Mesendoderm (in vitro differentiated cells): Measurements from ENCODE around the gene MYL6.

ENCODE experiments used
- DNase-seq: peaks from one replicate; pipeline ENCODE4 v3.0.0; 2013
- H2AK5ac ChIP-seq: 2 replicates; pipeline ENCODE4 v1.6.1; 2013; ENCODE audit warnings: low read length, inconsistent platforms
- H2BK120ac ChIP-seq: 2 replicates; pipeline ENCODE4 v1.6.1; 2013; ENCODE audit warnings: low read depth, mild to moderate bottlenecking, low read length, moderate library complexity, mixed read lengths
- H2BK15ac ChIP-seq: replicated peaks from 2 replicates; pipeline ENCODE4 v1.6.1; 2013; ENCODE audit warnings: low read depth, mild to moderate bottlenecking, moderate library complexity
- H2BK5ac ChIP-seq: 2 replicates; pipeline ENCODE4 v1.6.1; 2013; ENCODE audit warnings: low read length, inconsistent platforms
- H3K18ac ChIP-seq: 2 replicates; pipeline ENCODE4 v1.6.1; 2013; ENCODE audit warnings: mild to moderate bottlenecking, low read length, mixed read lengths
- H3K23ac ChIP-seq: one replicate; pipeline ENCODE4 v1.6.1; 2013; ENCODE audit warnings: low read length
- H3K27ac ChIP-seq: 2 replicates; pipeline ENCODE4 v1.5.1; 2013; ENCODE audit warnings: low read depth, mild to moderate bottlenecking, inconsistent platforms, low read length, moderate library complexity
- H3K27me3 ChIP-seq: 2 replicates; pipeline ENCODE4 v1.6.1; 2013; ENCODE audit warnings: low read length, control low read depth, mild to moderate bottlenecking, inconsistent platforms; ENCODE audit not compliant: insufficient read depth, poor library complexity
- H3K36me3 ChIP-seq: 2 replicates; pipeline ENCODE4 v1.6.1; 2013; ENCODE audit warnings: low read length, inconsistent platforms; ENCODE audit not compliant: control insufficient read depth, insufficient read depth
- H3K4ac ChIP-seq: one replicate; pipeline ENCODE4 v1.6.1; 2013; ENCODE audit warnings: low read depth, mild to moderate bottlenecking, low read length, moderate library complexity
- H3K4me1 ChIP-seq: 2 replicates; pipeline ENCODE4 v1.6.1; 2013; ENCODE audit warnings: low read depth, low read length, inconsistent platforms; ENCODE audit not compliant: control insufficient read depth
- H3K4me2 ChIP-seq: 2 replicates; pipeline ENCODE4 v1.6.1; 2013; ENCODE audit warnings: low read length
- H3K4me3 ChIP-seq: 2 replicates; pipeline ENCODE4 v1.5.1; 2013; ENCODE audit warnings: mild to moderate bottlenecking, low read length
- H3K56ac ChIP-seq: one replicate; pipeline ENCODE4 v1.6.1; 2013; ENCODE audit warnings: low read length
- H3K79me1 ChIP-seq: 2 replicates; pipeline ENCODE4 v1.6.1; 2013; ENCODE audit warnings: low read length, inconsistent platforms
- H3K79me2 ChIP-seq: 2 replicates; pipeline ENCODE4 v1.6.1; 2013; ENCODE audit warnings: mild to moderate bottlenecking, low read length; ENCODE audit not compliant: control insufficient read depth, insufficient read depth
- H3K9ac ChIP-seq: 2 replicates; pipeline ENCODE4 v1.6.1; 2013; ENCODE audit warnings: low read length, inconsistent platforms
- H4K5ac ChIP-seq: one replicate; pipeline ENCODE4 v1.6.1; 2013; ENCODE audit warnings: low read length
- H4K8ac ChIP-seq: one replicate; pipeline ENCODE4 v1.6.1; 2013; ENCODE audit warnings: low read depth, mild to moderate bottlenecking, control low read depth, low read length, moderate library complexity
- WGBS: extraction: QIAGEN DNeasy Blood & Tissue Kit; methylation state at CpG from one replicate; pipeline ENCODE4 v1.1.7; 2013; ENCODE audit warnings: low lambda C conversion rate, missing lambda C conversion rate; ENCODE audit not compliant: insufficient coverage; ENCODE audit errors: extremely low coverage; 5-methylcytosine and 5-hydroxymethylcytosine counted together

The MYL6 gene

GRCh38 chr12:56127888-56128669 is 30.1 kb upstream of the MYL6 start, which contains the start of gene ESYT1:
Gene ESYT1 (plus strand): TSS chr12:56128267. CDS start chr12:56128320, 53 bp downstream.
- Histone ChIP-seq H3K79me1 (peaks cover 12% of the 10 kb centered on the region), H2AK5ac (no peak within 1 kb of the TSS), H3K27ac (peak within 1 kb of the TSS; percentile 51), H3K18ac (peak within 1 kb of the TSS; percentile 13), H3K27me3 (no peaks in the 10 kb centered on the region), H3K4ac (no peak within 1 kb of the TSS), H2BK120ac (no peak within 1 kb of the TSS), H3K23ac (peak within 1 kb of the TSS; percentile 1), H4K5ac (no peak within 1 kb of the TSS), H3K56ac (peak within 1 kb of the TSS; percentile 86), H3K4me2 (peak within 1 kb of the TSS; percentile 98), H3K79me2 (peaks cover 4% of the 10 kb centered on the region), H3K4me1 (peaks cover 8% of the 10 kb centered on the region), H2BK15ac (no peak within 1 kb of the TSS), H4K8ac (no peak within 1 kb of the TSS), H3K4me3 (peak within 1 kb of the TSS; percentile 76), H3K36me3 (no peaks in the 10 kb centered on the region), H2BK5ac (peak within 1 kb of the TSS; percentile 77), H3K9ac (peak within 1 kb of the TSS; percentile 72)
- DNase-seq: peak; percentile 100
- no CpG with 5 or more reads among the region's 49 CpGs for WGBS

- Histone ChIP-seq H2BK120ac (no peak overlapping the region), H2BK5ac (no peak overlapping the region), H3K56ac (peak overlapping the region; percentile 86), H3K27me3 (no peaks in the 10 kb centered on the region), H3K9ac (peak overlapping the region; percentile 72), H3K23ac (peak overlapping the region; percentile 1), H3K36me3 (peaks cover 5% of the 10 kb centered on the region), H4K8ac (no peak overlapping the region), H4K5ac (no peak overlapping the region), H3K4me2 (peak overlapping the region; percentile 98), H3K79me2 (peaks cover 4% of the 10 kb centered on the region), H3K18ac (peak overlapping the region; percentile 13), H2BK15ac (no peak overlapping the region), H3K4me1 (peaks cover 8% of the 10 kb centered on the region), H3K4ac (no peak overlapping the region), H2AK5ac (no peak overlapping the region), H3K27ac (peak overlapping the region; percentile 51), H3K4me3 (peak overlapping the region; percentile 76), H3K79me1 (peaks cover 12% of the 10 kb centered on the region)
- no CpG with 5 or more reads among the region's 20 CpGs for WGBS
- no peak for DNase-seq
These were observed 29.4 kb upstream of the MYL6 start for GRCh38 chr12:56128670-56129205.

GRCh38 chr12:56129206-56129941 is 28.8 kb upstream of the MYL6 start:
- no peak overlapping the region for H3K27ac ChIP-seq
- peaks cover 8% of the 10 kb centered on the region for H3K4me1 ChIP-seq
- peak overlapping the region; percentile 76 for H3K4me3 ChIP-seq
- peaks cover 4% of the 10 kb centered on the region for H3K79me2 ChIP-seq
- peak overlapping the region; percentile 86 for H3K56ac ChIP-seq
- H3K23ac ChIP-seq: peak overlapping the region; percentile 1
- no peak overlapping the region for H3K18ac ChIP-seq
- no peaks in the 10 kb centered on the region for H3K27me3 ChIP-seq
- H3K79me1 ChIP-seq: peaks cover 10% of the 10 kb centered on the region
- peak overlapping the region; percentile 72 for H3K9ac ChIP-seq
- DNase-seq: peak; percentile 66
- H4K8ac ChIP-seq: no peak overlapping the region
- no peak overlapping the region for H2BK15ac ChIP-seq
- no peak overlapping the region for H4K5ac ChIP-seq
- H3K4me2 ChIP-seq: peak overlapping the region; percentile 98
- H2BK120ac ChIP-seq: no peak overlapping the region
- WGBS: no CpG with 5 or more reads among the region's 29 CpGs
- H3K36me3 ChIP-seq: peaks cover 9% of the 10 kb centered on the region
- H2AK5ac ChIP-seq: peak overlapping the region; percentile 73
- no peak overlapping the region for H3K4ac ChIP-seq
- H2BK5ac ChIP-seq: no peak overlapping the region

GRCh38 chr12:56129942-56130495 is 28.1 kb upstream of the MYL6 start:
- no peak overlapping the region for H2AK5ac ChIP-seq
- no peak overlapping the region for H2BK120ac ChIP-seq
- H3K79me2 ChIP-seq: peaks cover 4% of the 10 kb centered on the region
- no peak overlapping the region for H3K18ac ChIP-seq
- H3K23ac ChIP-seq: no peak overlapping the region
- no peak overlapping the region for H3K4ac ChIP-seq
- H2BK15ac ChIP-seq: no peak overlapping the region
- no CpG with 5 or more reads among the region's 22 CpGs for WGBS
- no peaks in the 10 kb centered on the region for H3K27me3 ChIP-seq
- H3K4me3 ChIP-seq: no peak overlapping the region
- H3K4me1 ChIP-seq: peaks cover 8% of the 10 kb centered on the region
- H4K5ac ChIP-seq: no peak overlapping the region
- peaks cover 10% of the 10 kb centered on the region for H3K79me1 ChIP-seq
- no peak overlapping the region for H2BK5ac ChIP-seq
- no peak overlapping the region for H3K27ac ChIP-seq
- H4K8ac ChIP-seq: no peak overlapping the region
- no peak overlapping the region for H3K4me2 ChIP-seq
- peak overlapping the region; percentile 86 for H3K56ac ChIP-seq
- DNase-seq: no peak
- H3K36me3 ChIP-seq: peaks cover 9% of the 10 kb centered on the region
- H3K9ac ChIP-seq: peak overlapping the region; percentile 72

GRCh38 chr12:56130876-56131275 is 27.3 kb upstream of the MYL6 start:
- Histone ChIP-seq H4K5ac (no peak overlapping the region), H3K36me3 (peaks cover 9% of the 10 kb centered on the region), H3K56ac (no peak overlapping the region), H3K27ac (no peak overlapping the region), H3K4me2 (no peak overlapping the region), H4K8ac (no peak overlapping the region), H3K18ac (no peak overlapping the region), H3K4me1 (peaks cover 8% of the 10 kb centered on the region), H3K79me1 (peaks cover 10% of the 10 kb centered on the region), H3K23ac (no peak overlapping the region), H3K4me3 (no peak overlapping the region), H2BK120ac (no peak overlapping the region), H2BK5ac (no peak overlapping the region), H2AK5ac (no peak overlapping the region), H3K4ac (no peak overlapping the region), H2BK15ac (no peak overlapping the region), H3K27me3 (no peaks in the 10 kb centered on the region), H3K79me2 (peaks cover 4% of the 10 kb centered on the region), H3K9ac (no peak overlapping the region)
- whole genome bisulfite sequencing: no CpG with 5 or more reads among the region's 4 CpGs
- no peak for DNase-seq
